Right atrium auricular region (tissue), 2 donors: Measurements from ENCODE around the gene XRCC1. TPM values are rescaled to one million over a fixed set of nuclear protein-coding genes. Genes with fewer than 3 reads are reported as not detected.

Experiments
- DNase-seq: peaks from one replicate; pipeline ENCODE4 v3.0.0-alpha.2; 2019; ENCODE audit warnings: low spot score
- H3K27ac ChIP-seq, 2 donors: fragments of 200-600 bp; sonication (generic); 1 replicate in 1 of 2; 2 replicates in 1 of 2; pipeline ENCODE4 v1.5.1; 2016 to 2019
- H3K27me3 ChIP-seq, 2 donors: fragments of 200-600 bp; sonication (generic); one replicate each; pipeline versions ENCODE4 v1.5.1 to v1.6.0; 2017 to 2019
- H3K36me3 ChIP-seq: fragments of 200-600 bp; sonication (generic); one replicate; pipeline ENCODE4 v1.5.1; 2016
- H3K4me1 ChIP-seq, 2 donors: fragments of 200-600 bp; sonication (generic); one replicate each; pipeline versions ENCODE4 v1.5.1 to v1.6.0; 2017 to 2019
- H3K4me3 ChIP-seq, 2 donors: fragments of 200-600 bp; sonication (generic); 1 replicate in 1 of 2; 2 replicates in 1 of 2; pipeline ENCODE4 v1.5.1; 2017 to 2019; ENCODE audit warnings: mild to moderate bottlenecking in 1 of 2, moderate library complexity in 1 of 2
- H3K9me3 ChIP-seq, 2 donors: fragments of 200-600 bp; sonication (generic); one replicate each; pipeline ENCODE4 v1.5.1; 2019
- total RNA-seq, 2 donors: library from RNA; depleted of rRNA; stranded (reverse); fragments of >200 nt; gene quantifications; one replicate each; pipeline ENCODE4 v1.1.0, GENCODE V29; 2016
- TF ChIP-seq, protein P1 (sequence below), 2 donors: fragments of 200-600 bp; sonication (generic); IDR thresholded peaks; one replicate each; pipeline ENCODE4 v1.5.1; 2019; ENCODE audit warnings: antibody characterized with exemption in 2 of 2

The XRCC1 gene
- total RNA-seq, 2 donors from 2014 or later: 14.3 to 14.9 TPM

DNA sequence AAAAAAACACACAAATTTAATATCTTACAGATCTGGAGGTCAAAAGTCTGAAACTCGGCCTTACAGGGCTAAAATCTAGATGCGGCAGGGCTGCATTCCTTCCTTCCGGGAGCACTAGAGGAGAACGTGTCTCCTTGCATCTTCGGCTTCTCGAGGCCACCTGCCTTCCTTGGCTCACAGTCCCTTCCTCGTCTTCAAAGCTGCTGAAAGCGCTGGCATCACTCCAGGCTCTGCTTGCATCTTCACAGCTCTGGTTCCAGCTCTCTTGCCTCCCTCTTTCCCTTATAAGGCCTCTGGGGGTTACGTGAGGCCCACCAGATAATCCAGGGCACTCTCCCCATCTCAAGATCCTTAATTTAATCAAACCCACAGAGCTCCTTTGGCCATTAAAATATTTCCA lies 10.5 kb downstream of the XRCC1 start:
- Histone ChIP-seq H3K4me1 (peaks cover 0 to 13% of the 10 kb centered on the region in 2 donors), H3K27me3 (no peaks in the 10 kb centered on the region), H3K36me3 (peaks cover 13% of the 10 kb centered on the region), H3K9me3 (no peaks in the 10 kb centered on the region), H3K4me3 (no peak overlapping the region), H3K27ac (no peak overlapping the region)
- DNase-seq: no peak
- TF ChIP-seq, protein P1, sequence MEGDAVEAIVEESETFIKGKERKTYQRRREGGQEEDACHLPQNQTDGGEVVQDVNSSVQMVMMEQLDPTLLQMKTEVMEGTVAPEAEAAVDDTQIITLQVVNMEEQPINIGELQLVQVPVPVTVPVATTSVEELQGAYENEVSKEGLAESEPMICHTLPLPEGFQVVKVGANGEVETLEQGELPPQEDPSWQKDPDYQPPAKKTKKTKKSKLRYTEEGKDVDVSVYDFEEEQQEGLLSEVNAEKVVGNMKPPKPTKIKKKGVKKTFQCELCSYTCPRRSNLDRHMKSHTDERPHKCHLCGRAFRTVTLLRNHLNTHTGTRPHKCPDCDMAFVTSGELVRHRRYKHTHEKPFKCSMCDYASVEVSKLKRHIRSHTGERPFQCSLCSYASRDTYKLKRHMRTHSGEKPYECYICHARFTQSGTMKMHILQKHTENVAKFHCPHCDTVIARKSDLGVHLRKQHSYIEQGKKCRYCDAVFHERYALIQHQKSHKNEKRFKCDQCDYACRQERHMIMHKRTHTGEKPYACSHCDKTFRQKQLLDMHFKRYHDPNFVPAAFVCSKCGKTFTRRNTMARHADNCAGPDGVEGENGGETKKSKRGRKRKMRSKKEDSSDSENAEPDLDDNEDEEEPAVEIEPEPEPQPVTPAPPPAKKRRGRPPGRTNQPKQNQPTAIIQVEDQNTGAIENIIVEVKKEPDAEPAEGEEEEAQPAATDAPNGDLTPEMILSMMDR (IDR thresholded peaks at IDR 0.05): no peak

DNA sequence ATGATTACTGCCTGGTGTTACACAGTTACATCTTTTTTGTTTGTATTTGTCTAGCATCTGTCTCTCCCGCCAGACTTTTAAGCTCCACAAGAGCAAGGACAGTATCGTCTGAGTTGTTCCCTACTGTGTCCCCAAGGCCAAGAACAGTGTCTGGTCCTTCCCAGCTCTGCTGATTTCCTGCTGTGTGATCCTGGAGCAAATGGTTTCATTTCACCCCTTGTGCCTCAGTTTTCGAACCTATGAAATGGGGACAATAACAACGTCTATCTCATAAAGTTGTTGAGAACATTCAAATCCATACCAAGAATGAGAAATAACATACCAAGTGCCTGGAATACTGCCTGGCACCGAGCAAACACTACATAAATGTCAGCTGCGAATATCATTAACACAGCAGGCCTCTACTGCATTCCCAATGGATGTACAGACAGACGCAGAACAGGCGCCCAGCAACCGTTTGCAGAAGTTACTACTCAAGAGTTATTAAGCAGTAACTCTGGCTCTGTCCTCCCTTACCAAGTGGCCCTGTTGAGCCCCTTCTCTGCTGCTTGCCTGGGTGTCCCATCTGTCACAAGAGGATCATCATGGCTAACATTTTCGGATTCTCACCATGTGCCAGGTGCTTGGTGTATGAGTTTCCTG lies 11.4 kb downstream of the XRCC1 start:
- H3K36me3 ChIP-seq: peaks cover 17% of the 10 kb centered on the region
- H3K9me3 ChIP-seq: no peaks in the 10 kb centered on the region
- H3K27ac ChIP-seq: peak overlapping the region in 1 of 2 donors; percentile 69
- no peaks in the 10 kb centered on the region for H3K27me3 ChIP-seq
- DNase-seq: no peak
- TF ChIP-seq, protein P1 (IDR thresholded peaks at IDR 0.05): no peak
- peaks cover 0 to 13% of the 10 kb centered on the region in 2 donors for H3K4me1 ChIP-seq
- no peak overlapping the region for H3K4me3 ChIP-seq

DNA sequence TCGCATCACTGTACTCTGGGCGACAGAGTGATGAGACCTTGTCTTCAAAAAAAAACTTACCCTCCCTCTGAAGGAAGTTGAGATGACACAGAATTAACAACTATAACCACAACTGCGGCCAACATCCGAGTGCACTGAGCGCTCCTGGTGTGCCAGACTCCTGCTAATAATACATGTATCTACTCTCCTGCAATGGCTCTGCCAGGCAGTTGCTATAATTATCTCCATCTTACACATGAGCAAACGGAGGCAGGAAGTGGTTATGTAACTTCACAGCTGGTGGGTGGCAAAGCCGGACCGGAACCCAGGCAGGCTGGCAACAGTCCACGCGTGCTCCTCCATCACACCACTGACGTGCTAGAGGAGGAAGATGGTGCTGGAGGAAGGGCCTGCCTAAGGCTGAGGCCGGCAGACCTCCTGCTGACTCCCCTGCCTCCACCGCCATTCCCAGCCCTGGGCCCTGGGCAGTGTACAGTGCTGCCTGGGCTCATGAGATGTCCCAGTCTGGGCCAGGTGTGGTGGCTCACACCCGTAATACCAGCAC lies 12.6 kb downstream of the XRCC1 start:
- Histone ChIP-seq H3K27ac (peak overlapping the region; percentile 69 to 74), H3K4me3 (no peak overlapping the region), H3K27me3 (no peaks in the 10 kb centered on the region), H3K4me1 (peaks cover 0 to 13% of the 10 kb centered on the region in 2 donors), H3K36me3 (peaks cover 24% of the 10 kb centered on the region), H3K9me3 (no peaks in the 10 kb centered on the region)
- DNase-seq: peak; percentile 77
- TF ChIP-seq, protein P1 (IDR thresholded peaks at IDR 0.05): no peak

DNA sequence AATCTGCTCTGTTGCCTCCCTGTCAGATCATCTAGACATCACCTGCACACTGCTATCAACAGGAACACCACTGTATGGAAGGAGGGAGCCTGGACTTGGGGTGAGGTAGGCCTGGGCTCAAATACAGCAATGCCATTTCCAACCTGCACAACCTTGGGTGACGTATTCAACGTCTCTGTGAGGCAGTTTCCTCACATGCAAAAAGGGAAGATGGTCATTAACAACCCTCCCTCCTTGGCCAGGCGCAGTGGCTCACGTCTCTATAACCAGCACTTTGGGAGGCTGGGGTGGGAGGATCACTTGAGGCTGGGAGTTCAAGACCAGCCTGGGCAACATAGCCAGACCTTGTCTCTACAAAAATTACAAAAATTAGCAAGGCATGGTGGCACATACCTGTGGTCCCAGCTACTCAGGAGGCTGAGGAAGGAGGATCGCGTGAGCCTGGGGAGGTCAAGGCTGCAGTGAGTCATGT lies 13.1 kb downstream of the XRCC1 start:
- Histone ChIP-seq H3K36me3 (peaks cover 25% of the 10 kb centered on the region), H3K9me3 (no peaks in the 10 kb centered on the region), H3K27me3 (no peaks in the 10 kb centered on the region), H3K27ac (peak overlapping the region; percentile 69 to 74), H3K4me3 (no peak overlapping the region), H3K4me1 (peaks cover 0 to 13% of the 10 kb centered on the region in 2 donors)
- TF ChIP-seq, protein P1 (IDR thresholded peaks at IDR 0.05): no peak
- DNase-seq: no peak

DNA sequence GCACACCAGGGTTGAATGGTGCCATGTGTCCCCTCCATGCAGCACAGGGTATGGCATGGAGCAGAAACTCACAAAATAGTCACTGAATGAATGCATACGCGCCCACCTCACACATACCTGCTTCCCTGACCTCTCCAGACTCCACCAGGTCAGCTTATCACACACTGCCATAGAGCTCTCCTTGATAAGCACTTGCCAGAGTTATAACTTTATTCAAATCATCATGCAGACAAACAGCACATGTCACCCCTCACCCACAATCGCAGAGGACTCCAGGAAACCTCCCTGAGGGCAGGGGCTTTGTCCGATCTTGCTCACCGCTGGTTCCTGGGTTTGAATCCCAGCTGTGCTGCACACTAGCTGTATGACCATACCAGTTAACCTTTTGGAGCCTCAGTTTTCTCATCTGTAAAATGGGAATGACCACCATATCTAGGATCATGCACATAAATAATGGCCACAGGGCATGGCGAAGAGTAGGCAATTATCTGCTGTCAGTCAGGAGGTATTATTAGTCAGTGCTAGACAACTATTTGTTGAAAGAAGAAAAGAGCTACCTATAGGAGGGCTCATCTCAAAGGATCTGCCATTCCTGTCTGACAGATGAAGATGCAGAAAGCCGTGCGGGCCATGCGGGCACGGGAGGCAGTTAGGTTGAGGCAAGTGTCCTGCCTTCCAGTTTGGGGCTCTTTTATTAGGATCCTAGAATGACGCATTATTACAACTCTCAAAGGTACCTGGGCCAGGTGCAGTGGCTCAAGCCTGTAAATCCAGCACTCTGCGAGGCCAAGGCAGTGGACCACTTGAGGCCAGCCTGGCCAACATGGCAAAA lies 14.0 kb downstream of the XRCC1 start:
- H3K9me3 ChIP-seq: no peaks in the 10 kb centered on the region
- peaks cover 0 to 13% of the 10 kb centered on the region in 2 donors for H3K4me1 ChIP-seq
- TF ChIP-seq, protein P1 (IDR thresholded peaks at IDR 0.05): no peak
- no peaks in the 10 kb centered on the region for H3K27me3 ChIP-seq
- no peak for DNase-seq
- peaks cover 25% of the 10 kb centered on the region for H3K36me3 ChIP-seq
- no peak overlapping the region for H3K4me3 ChIP-seq
- H3K27ac ChIP-seq: no peak overlapping the region
